Measurements from ENCODE around the gene DYNLT4.

The DYNLT4 gene

GRCh38 chr1:44792736-44793502, 14.2 kb downstream of the DYNLT4 start:
- Histone ChIP-seq H3K27me3 (ENCODE audit: low read length) (no peaks in the 10 kb centered on the region), H3K4me2 (ENCODE audit: low read depth, low read length, poor library complexity, severe bottlenecking) (no peak overlapping the region), H3K36me3 (ENCODE audit: low read length) (no peaks in the 10 kb centered on the region), H3K9me2 (replicated peaks; ENCODE audit: insufficient read depth, low read length) (no peaks in the 10 kb centered on the region), H3F3A (ENCODE audit: insufficient read depth) (peaks cover 4% of the 10 kb centered on the region; the same call in 1 of the 2 replicates), H3K9ac (ENCODE audit: low read length) (no peak overlapping the region), H3K27ac (ENCODE audit: low read depth, low read length) (no peak overlapping the region), H3K4me3 (ENCODE audit: insufficient read depth, low read length, poor library complexity, severe bottlenecking) (no peak overlapping the region), H3K79me2 (ENCODE audit: insufficient read depth, low read length) (no peaks in the 10 kb centered on the region), H4K20me1 (ENCODE audit: low read depth, low read length) (no peaks in the 10 kb centered on the region), H2AFZ (ENCODE audit: low read depth, low read length, severe bottlenecking) (no peak overlapping the region), H3K9me3 (ENCODE audit: insufficient read depth, low read length) (no peaks in the 10 kb centered on the region)
- TF ChIP-seq EZH2phosphoT487 (conservative IDR thresholded peaks at IDR 0.05; ENCODE audit: low read length) = no peak
- no peak for TF ChIP-seq CTCF (IDR thresholded peaks at IDR 0.05; ENCODE audit: insufficient read depth, low read length, poor library complexity, severe bottlenecking)

GRCh38 chr1:44790968-44791801, 16.0 kb downstream of the DYNLT4 start:
- no peak overlapping the region for H3K9ac ChIP-seq (ENCODE audit: low read length)
- no peaks in the 10 kb centered on the region for H4K20me1 ChIP-seq (ENCODE audit: low read depth, low read length)
- no peak overlapping the region for H2AFZ ChIP-seq (ENCODE audit: low read depth, low read length, severe bottlenecking)
- H3K4me3 ChIP-seq (ENCODE audit: insufficient read depth, low read length, poor library complexity, severe bottlenecking) = no peak overlapping the region
- no peaks in the 10 kb centered on the region for H3K36me3 ChIP-seq (ENCODE audit: low read length)
- H3K79me2 ChIP-seq (ENCODE audit: insufficient read depth, low read length) = no peaks in the 10 kb centered on the region
- no peaks in the 10 kb centered on the region for H3K9me3 ChIP-seq (ENCODE audit: insufficient read depth, low read length)
- H3F3A ChIP-seq (ENCODE audit: insufficient read depth) = peaks cover 19% of the 10 kb centered on the region
- H3K9me2 ChIP-seq (replicated peaks; ENCODE audit: insufficient read depth, low read length) = no peaks in the 10 kb centered on the region
- H3K27ac ChIP-seq (ENCODE audit: low read depth, low read length) = no peak overlapping the region
- TF ChIP-seq CTCF (IDR thresholded peaks at IDR 0.05; ENCODE audit: insufficient read depth, low read length, poor library complexity, severe bottlenecking) = no peak
- no peak for TF ChIP-seq EZH2phosphoT487 (conservative IDR thresholded peaks at IDR 0.05; ENCODE audit: low read length)
- H3K4me2 ChIP-seq (ENCODE audit: low read depth, low read length, poor library complexity, severe bottlenecking) = no peak overlapping the region
- H3K27me3 ChIP-seq (ENCODE audit: low read length) = no peaks in the 10 kb centered on the region

GRCh38 chr1:44788120-44788860, 18.9 kb downstream of the DYNLT4 start, which contains the start of gene BEST4:
TSS of gene BEST4 (minus strand) at chr1:44788170. CDS start at chr1:44787705, 465 bp downstream.
- no peak within 1 kb of the TSS for H3K9ac ChIP-seq (ENCODE audit: low read length)
- no peaks in the 10 kb centered on the region for H3K36me3 ChIP-seq (ENCODE audit: low read length)
- no peaks in the 10 kb centered on the region for H4K20me1 ChIP-seq (ENCODE audit: low read depth, low read length)
- peaks cover 38% of the 10 kb centered on the region for H3F3A ChIP-seq (ENCODE audit: insufficient read depth)
- no peaks in the 10 kb centered on the region for H3K27me3 ChIP-seq (ENCODE audit: low read length)
- H2AFZ ChIP-seq (ENCODE audit: low read depth, low read length, severe bottlenecking) = no peak within 1 kb of the TSS
- no peaks in the 10 kb centered on the region for H3K9me2 ChIP-seq (replicated peaks; ENCODE audit: insufficient read depth, low read length)
- H3K27ac ChIP-seq (ENCODE audit: low read depth, low read length) = no peak within 1 kb of the TSS
- TF ChIP-seq EZH2phosphoT487 (conservative IDR thresholded peaks at IDR 0.05; ENCODE audit: low read length) (no peak), CTCF (IDR thresholded peaks at IDR 0.05; ENCODE audit: insufficient read depth, low read length, poor library complexity, severe bottlenecking) (no peak)
- no peak within 1 kb of the TSS for H3K4me3 ChIP-seq (ENCODE audit: insufficient read depth, low read length, poor library complexity, severe bottlenecking)
- no peaks in the 10 kb centered on the region for H3K79me2 ChIP-seq (ENCODE audit: insufficient read depth, low read length)
- H3K4me2 ChIP-seq (ENCODE audit: low read depth, low read length, poor library complexity, severe bottlenecking) = no peak within 1 kb of the TSS
- H3K9me3 ChIP-seq (ENCODE audit: insufficient read depth, low read length) = no peaks in the 10 kb centered on the region
